ENCODE results near the gene CACNA1D. TPM values are rescaled to one million over a fixed set of nuclear protein-coding genes. Genes with fewer than 3 reads are reported as not detected.

CACNA1D gene
- total RNA-seq, 8 experiments from 2014 or later = 1.2 to 15.3 (median 5.9) TPM

- H3K4me3 ChIP-seq = no peak overlapping the region
- 40 to 83% (median 55%) methylated on average over 1 to 4 of the region's 4 CpGs; no CpG with 5 or more reads in 1 of the 10 experiments for WGBS, 10 experiments
- peaks cover 4 to 6% of the 10 kb centered on the region in 2 donors for H3K4me1 ChIP-seq (replicated peaks in 1 of 2)
- in situ Hi-C loops (cut with MboI; ENCODE audit: low pct_unique_long_range_greater_than_20kb in 2 of 9, low sequenced_read_pairs in 9 of 9, unreplicated experiment in 9 of 9) = loop anchor here in 5 of 9 experiments (25.0 kb wide), 3 partner anchors 313 to 413 kb away; no protein-coding TSS in a partner anchor
- H3K27ac ChIP-seq = no peak overlapping the region
- no peak for ATAC-seq (replicated peaks in 6 of 8)
Observed at GRCh38 chr3:53700441-53700840, 206.0 kb downstream of the CACNA1D start.

DNA sequence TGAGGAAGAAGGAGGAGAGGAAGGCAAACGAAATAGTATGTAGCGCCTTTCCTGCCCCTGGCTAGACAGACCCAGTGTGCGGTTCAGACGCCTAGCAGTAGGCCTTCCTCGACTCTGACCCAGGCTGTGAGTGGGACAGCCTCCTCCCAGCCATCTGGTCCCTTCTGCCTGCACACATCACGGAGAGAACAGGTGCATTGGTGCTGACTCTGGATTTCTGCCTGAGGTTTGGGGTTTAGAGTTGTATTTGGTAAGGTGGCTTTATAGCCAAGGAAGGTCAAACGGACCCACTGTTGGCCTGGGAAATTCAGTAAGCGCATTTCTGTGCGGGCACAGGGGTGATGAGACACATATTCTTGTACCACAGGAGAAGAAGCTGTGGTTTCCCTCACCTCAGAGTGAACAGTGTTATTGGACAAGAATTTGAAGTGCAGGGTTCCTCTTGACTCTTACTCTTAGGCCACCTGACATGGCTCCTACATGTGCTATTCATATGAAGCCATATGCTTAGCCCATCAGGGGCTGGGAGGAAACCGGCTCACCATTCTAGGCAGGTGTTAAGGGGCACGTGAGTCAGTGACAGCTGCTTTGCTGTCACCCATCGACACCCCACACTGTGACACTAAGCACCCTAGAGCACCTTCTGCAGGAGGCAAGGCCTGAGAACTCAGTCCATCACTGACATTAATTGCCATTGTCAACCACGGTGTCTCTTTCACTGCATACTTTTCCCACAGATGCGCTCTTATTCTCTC, 208.5 kb downstream of the CACNA1D start:
- in situ Hi-C loops (cut with MboI; ENCODE audit: low pct_unique_long_range_greater_than_20kb in 2 of 9, low sequenced_read_pairs in 9 of 9, unreplicated experiment in 9 of 9) = loop anchor here in 5 of 9 experiments (25.0 kb wide), 3 partner anchors 316 to 416 kb away; no protein-coding TSS in a partner anchor
- peaks cover 4 to 6% of the 10 kb centered on the region in 2 donors for H3K4me1 ChIP-seq (replicated peaks in 1 of 2)
- no peak for ATAC-seq (replicated peaks in 6 of 8)
- H3K27ac ChIP-seq = no peak overlapping the region
- 20 to 100% (median 61%) methylated on average over 1 to 6 of the region's 14 CpGs; no CpG with 5 or more reads in 2 of the 10 experiments for WGBS, 10 experiments
- no peak overlapping the region for H3K4me3 ChIP-seq

DNA sequence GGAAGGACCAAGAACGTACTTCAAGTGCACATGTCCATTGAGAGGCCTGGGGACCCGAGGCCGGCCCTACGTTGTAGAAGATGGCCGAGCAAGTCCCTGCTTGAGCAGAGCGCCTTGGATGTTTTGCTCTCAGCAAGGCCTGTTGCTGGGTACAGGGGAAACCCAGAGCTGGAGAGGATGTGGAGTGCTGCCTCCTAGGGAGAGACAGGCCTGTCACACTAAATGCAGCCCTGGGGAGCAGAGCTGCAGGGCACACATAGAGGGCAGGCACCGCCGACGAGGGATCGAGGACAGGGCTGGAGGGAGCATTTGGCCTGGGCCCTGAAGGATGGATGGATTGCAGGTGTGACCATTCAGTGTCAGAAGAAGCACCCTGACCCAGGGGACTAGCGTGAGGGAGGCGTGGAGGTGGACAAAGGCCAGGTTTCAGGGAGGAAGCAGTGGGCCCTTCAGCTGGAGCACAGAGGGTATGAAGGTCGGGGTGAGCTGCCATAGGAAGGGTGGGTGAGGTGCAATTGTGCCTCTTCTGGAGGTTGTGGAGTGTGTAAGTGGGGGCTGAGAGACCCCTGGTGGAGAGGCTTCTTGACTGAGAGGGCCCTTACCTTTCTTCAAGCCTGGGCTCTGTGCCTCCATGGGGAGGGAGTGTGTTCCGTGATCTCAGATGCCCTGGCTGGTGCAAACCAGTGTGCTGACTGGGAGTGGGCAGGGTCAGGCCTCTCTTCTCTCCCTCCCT, 209.4 kb downstream of the CACNA1D start:
- Histone ChIP-seq H3K27ac (no peak overlapping the region), H3K4me1 (replicated peaks in 1 of 2) (peaks cover 4 to 10% of the 10 kb centered on the region in 2 donors), H3K4me3 (no peak overlapping the region)
- 31 to 100% (median 83%) methylated on average over 1 to 9 of the region's 14 CpGs; no CpG with 5 or more reads in 4 of the 10 experiments for WGBS, 10 experiments
- no peak for ATAC-seq (replicated peaks in 6 of 8)
- in situ Hi-C loops (cut with MboI; ENCODE audit: low pct_unique_long_range_greater_than_20kb in 2 of 9, low sequenced_read_pairs in 9 of 9, unreplicated experiment in 9 of 9) = loop anchor here in 5 of 9 experiments (25.0 kb wide), 3 partner anchors 316 to 416 kb away; no protein-coding TSS in a partner anchor

GRCh38 chr3:53704363-53704725, 209.9 kb downstream of the CACNA1D start:
- 0 to 100% (median 91%) methylated on average over 1 to 4 of the region's 4 CpGs; no CpG with 5 or more reads in 4 of the 10 experiments for WGBS, 10 experiments
- no peak for ATAC-seq (replicated peaks in 6 of 8)
- Histone ChIP-seq H3K4me3 (no peak overlapping the region), H3K4me1 (replicated peaks in 1 of 2) (peaks cover 4 to 10% of the 10 kb centered on the region in 2 donors), H3K27ac (no peak overlapping the region)
- in situ Hi-C loops (cut with MboI; ENCODE audit: low pct_unique_long_range_greater_than_20kb in 2 of 9, low sequenced_read_pairs in 9 of 9, unreplicated experiment in 9 of 9) = loop anchor here in 5 of 9 experiments (25.0 kb wide), 3 partner anchors 317 to 417 kb away; no protein-coding TSS in a partner anchor

- no peak overlapping the region for H3K4me3 ChIP-seq
- peak in 1 of 8 experiments; percentile 17 for ATAC-seq (replicated peaks in 6 of 8)
- no peak overlapping the region for H3K27ac ChIP-seq
- WGBS, 10 experiments = 46 to 100% (median 60%) methylated on average over 1 to 6 of the region's 11 CpGs; no CpG with 5 or more reads in 3 of the 10 experiments
- H3K4me1 ChIP-seq (replicated peaks in 1 of 2) = peaks cover 4 to 14% of the 10 kb centered on the region in 2 donors
- in situ Hi-C loops (cut with MboI; ENCODE audit: low pct_unique_long_range_greater_than_20kb in 2 of 9, low sequenced_read_pairs in 9 of 9, unreplicated experiment in 9 of 9) = loop anchor here in 5 of 9 experiments (25.0 kb wide), 3 partner anchors 318 to 418 kb away; no protein-coding TSS in a partner anchor
Observed at GRCh38 chr3:53705024-53705745, 210.8 kb downstream of the CACNA1D start.

DNA sequence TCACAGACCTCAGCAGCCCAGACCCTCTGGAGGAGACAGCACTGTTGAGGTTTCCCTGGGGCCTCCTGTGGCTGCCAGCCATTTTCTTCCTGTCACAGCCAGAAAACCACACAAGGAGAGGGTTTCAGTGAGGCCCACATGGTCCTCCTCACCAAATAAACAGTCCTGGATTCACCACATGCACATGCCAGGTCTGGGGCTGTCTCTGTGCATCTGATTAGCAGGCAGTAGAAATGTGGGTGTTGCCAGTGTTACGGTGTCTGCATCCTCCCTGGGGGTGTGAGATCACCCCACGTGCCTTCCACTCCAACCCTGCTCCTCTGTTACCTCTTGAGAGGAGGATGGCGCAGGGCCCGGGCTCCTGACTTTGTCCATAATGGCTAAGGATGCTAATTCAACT, 211.4 kb downstream of the CACNA1D start:
- H3K4me3 ChIP-seq = no peak overlapping the region
- WGBS, 10 experiments = 100% methylated on average over 2 of the region's 4 CpGs; no CpG with 5 or more reads in 9 of the 10 experiments
- in situ Hi-C loops (cut with MboI; ENCODE audit: low pct_unique_long_range_greater_than_20kb in 2 of 9, low sequenced_read_pairs in 9 of 9, unreplicated experiment in 9 of 9) = loop anchor here in 5 of 9 experiments (25.0 kb wide), 3 partner anchors 318 to 418 kb away; no protein-coding TSS in a partner anchor
- H3K4me1 ChIP-seq (replicated peaks in 1 of 2) = peaks cover 4 to 14% of the 10 kb centered on the region in 2 donors
- H3K27ac ChIP-seq = no peak overlapping the region
- peak in 3 of 8 experiments; percentile 44 to 90 (median 87) for ATAC-seq (replicated peaks in 6 of 8)

- peaks cover 4 to 14% of the 10 kb centered on the region in 2 donors for H3K4me1 ChIP-seq (replicated peaks in 1 of 2)
- in situ Hi-C loops (cut with MboI; ENCODE audit: low pct_unique_long_range_greater_than_20kb in 2 of 9, low sequenced_read_pairs in 9 of 9, unreplicated experiment in 9 of 9) = loop anchor here in 5 of 9 experiments (25.0 kb wide), 3 partner anchors 320 to 420 kb away; no protein-coding TSS in a partner anchor
- ATAC-seq (replicated peaks in 6 of 8) = no peak
- no peak overlapping the region for H3K4me3 ChIP-seq
- H3K27ac ChIP-seq = no peak overlapping the region
Observed at GRCh38 chr3:53707222-53707621, 212.8 kb downstream of the CACNA1D start.

GRCh38 chr3:53708001-53708621, 213.7 kb downstream of the CACNA1D start:
- in situ Hi-C loops (cut with MboI; ENCODE audit: low pct_unique_long_range_greater_than_20kb in 2 of 9, low sequenced_read_pairs in 9 of 9, unreplicated experiment in 9 of 9) = loop anchor here in 5 of 9 experiments (25.0 kb wide), 3 partner anchors 321 to 421 kb away; no protein-coding TSS in a partner anchor
- 31 to 77% (median 50%) methylated on average over 2 to 4 of the region's 4 CpGs; no CpG with 5 or more reads in 5 of the 10 experiments for WGBS, 10 experiments
- Histone ChIP-seq H3K4me3 (no peak overlapping the region), H3K27ac (no peak overlapping the region), H3K4me1 (replicated peaks in 1 of 2) (peaks cover 4 to 14% of the 10 kb centered on the region in 2 donors)
- no peak for ATAC-seq (replicated peaks in 6 of 8)

GRCh38 chr3:53709256-53709655, 214.8 kb downstream of the CACNA1D start:
- in situ Hi-C loops (cut with MboI; ENCODE audit: low pct_unique_long_range_greater_than_20kb in 2 of 9, low sequenced_read_pairs in 9 of 9, unreplicated experiment in 9 of 9) = loop anchor here in 5 of 9 experiments (25.0 kb wide), 3 partner anchors 322 to 422 kb away; no protein-coding TSS in a partner anchor
- 0 to 100% (median 60%) methylated on average over 1 to 5 of the region's 6 CpGs; no CpG with 5 or more reads in 4 of the 10 experiments for WGBS, 10 experiments
- H3K27ac ChIP-seq = no peak overlapping the region
- no peak for ATAC-seq (replicated peaks in 6 of 8)
- peaks cover 4 to 14% of the 10 kb centered on the region in 2 donors for H3K4me1 ChIP-seq (replicated peaks in 1 of 2)
- no peak overlapping the region for H3K4me3 ChIP-seq

GRCh38 chr3:53709860-53710674, 215.7 kb downstream of the CACNA1D start:
- 2 to 32% (median 18%) methylated on average over 1 to 11 of the region's 11 CpGs; no CpG with 5 or more reads in 2 of the 10 experiments for WGBS, 10 experiments
- ATAC-seq (replicated peaks in 6 of 8) = peak; percentile 68 to 97 (median 95)
- H3K4me3 ChIP-seq = no peak overlapping the region
- in situ Hi-C loops (cut with MboI; ENCODE audit: low pct_unique_long_range_greater_than_20kb in 2 of 9, low sequenced_read_pairs in 9 of 9, unreplicated experiment in 9 of 9) = loop anchor here in 6 of 9 experiments (10.0 to 25.0 kb wide), 4 partner anchors 323 to 423 kb away; no protein-coding TSS in a partner anchor
- H3K4me1 ChIP-seq (replicated peaks in 1 of 2) = peaks cover under 1 to 8% of the 10 kb centered on the region in 2 donors
- no peak overlapping the region for H3K27ac ChIP-seq

DNA sequence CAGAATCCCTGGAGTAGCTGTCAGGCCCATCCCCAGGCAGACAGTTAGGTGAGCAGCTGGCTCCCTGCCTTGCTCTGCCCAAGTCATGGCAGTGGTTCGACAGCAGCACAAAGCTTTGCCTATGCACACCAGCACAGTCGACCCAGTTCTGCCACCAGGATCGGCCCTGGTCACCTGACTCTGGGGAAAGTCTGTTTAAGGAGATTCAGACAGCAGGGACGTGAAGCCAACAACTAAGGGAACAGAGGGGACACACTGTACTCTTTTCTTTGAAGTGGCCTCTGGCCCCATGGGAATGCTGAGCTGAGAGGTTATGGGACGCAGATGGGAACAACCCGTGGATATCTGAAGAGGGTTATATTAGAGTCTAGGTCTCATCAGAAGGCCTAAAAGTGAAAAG, 217.0 kb downstream of the CACNA1D start:
- ATAC-seq (replicated peaks in 6 of 8) = no peak
- WGBS, 10 experiments = 0 to 97% (median 68%) methylated on average over 1 to 5 of the region's 6 CpGs; no CpG with 5 or more reads in 2 of the 10 experiments
- in situ Hi-C loops (cut with MboI; ENCODE audit: low pct_unique_long_range_greater_than_20kb in 2 of 9, low sequenced_read_pairs in 9 of 9, unreplicated experiment in 9 of 9) = loop anchor here in 6 of 9 experiments (10.0 to 25.0 kb wide), 4 partner anchors 324 to 424 kb away; no protein-coding TSS in a partner anchor
- H3K27ac ChIP-seq = no peak overlapping the region
- H3K4me3 ChIP-seq = no peak overlapping the region
- H3K4me1 ChIP-seq (replicated peaks in 1 of 2) = peaks cover 0 to 7% of the 10 kb centered on the region in 2 donors

Measured in motor neuron (in vitro differentiated cells).